Loucy (cell line): ENCODE measurements around the gene OR51I1.

Experiments used
- CTCF ChIP-seq: fragments of 200-600 bp; sonication (generic); conservative IDR thresholded peaks from 2 replicates; pipeline ENCODE4 v1.5.1; 2014; ENCODE audit warnings: mild to moderate bottlenecking, antibody characterized with exemption, low read length
- EZH2phosphoT487 ChIP-seq: fragments of 200-600 bp; IDR thresholded peaks from 2 replicates; pipeline ENCODE4 v1.6.1; 2018; ENCODE audit warnings: antibody characterized with exemption, mild to moderate bottlenecking, moderate library complexity, borderline replicate concordance

- TF ChIP-seq CTCF (no peak), EZH2phosphoT487 (no peak)
These were observed 48.5 kb upstream of the OR51I1 start for GRCh38 chr11:5489576-5490357.
